Ectodermal cell (in vitro differentiated cells): ENCODE results near the gene NEU1.
"Not testable (repeated sequence)": the region's sequence is repeated elsewhere in the genome, so short reads cannot be mapped to it uniquely, and the experiment has no call there.

ENCODE experiments used
- H3K27ac ChIP-seq: 2 replicates; pipeline ENCODE4 v1.7.0; 2013; ENCODE audit warnings: mild to moderate bottlenecking, low read depth, low read length; ENCODE audit not compliant: insufficient read depth, poor library complexity, severe bottlenecking
- H3K27me3 ChIP-seq: 2 replicates; pipeline ENCODE4 v1.7.0; 2013; ENCODE audit warnings: mild to moderate bottlenecking, low read length; ENCODE audit not compliant: insufficient read depth, control insufficient read depth, poor library complexity, severe bottlenecking
- H3K36me3 ChIP-seq: one replicate; pipeline ENCODE4 v1.7.0; 2013; ENCODE audit warnings: low read length; ENCODE audit not compliant: control insufficient read depth, insufficient read depth
- H3K4me1 ChIP-seq: one replicate; pipeline ENCODE4 v1.7.0; 2013; ENCODE audit warnings: low read length; ENCODE audit not compliant: control insufficient read depth, insufficient read depth
- H3K4me3 ChIP-seq: 2 replicates; pipeline ENCODE4 v1.7.0; 2013; ENCODE audit warnings: low read depth, low read length, control low read depth; ENCODE audit not compliant: insufficient read depth
- H3K9me3 ChIP-seq: 2 replicates; pipeline ENCODE4 v1.7.0; 2013; ENCODE audit warnings: mild to moderate bottlenecking, low read length, moderate library complexity; ENCODE audit not compliant: control insufficient read depth
- WGBS, 2 experiments: methylation state at CpG; one replicate each; pipeline ENCODE4 v1.1.7; 2013; ENCODE audit warnings: missing lambda C conversion rate in 2 of 2; 5-methylcytosine and 5-hydroxymethylcytosine counted together

Gene NEU1

DNA sequence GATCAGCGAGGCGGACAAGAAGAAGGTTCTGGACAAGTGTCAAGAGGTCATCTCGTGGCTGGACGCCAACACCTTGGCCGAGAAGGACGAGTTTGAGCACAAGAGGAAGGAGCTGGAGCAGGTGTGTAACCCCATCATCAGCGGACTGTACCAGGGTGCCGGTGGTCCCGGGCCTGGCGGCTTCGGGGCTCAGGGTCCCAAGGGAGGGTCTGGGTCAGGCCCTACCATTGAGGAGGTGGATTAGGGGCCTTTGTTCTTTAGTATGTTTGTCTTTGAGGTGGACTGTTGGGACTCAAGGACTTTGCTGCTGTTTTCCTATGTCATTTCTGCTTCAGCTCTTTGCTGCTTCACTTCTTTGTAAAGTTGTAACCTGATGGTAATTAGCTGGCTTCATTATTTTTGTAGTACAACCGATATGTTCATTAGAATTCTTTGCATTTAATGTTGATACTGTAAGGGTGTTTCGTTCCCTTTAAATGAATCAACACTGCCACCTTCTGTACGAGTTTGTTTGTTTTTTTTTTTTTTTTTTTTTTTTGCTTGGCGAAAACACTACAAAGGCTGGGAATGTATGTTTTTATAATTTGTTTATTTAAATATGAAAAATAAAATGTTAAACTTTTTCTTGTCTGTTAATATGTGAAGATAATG lies 32.9 kb downstream of the NEU1 start:
- H3K4me1 ChIP-seq, result peaks cover 4% of the 10 kb centered on the region
- 37 to 45% methylated on average over 13 to 15 of the region's 15 CpGs for WGBS, 2 experiments

DNA sequence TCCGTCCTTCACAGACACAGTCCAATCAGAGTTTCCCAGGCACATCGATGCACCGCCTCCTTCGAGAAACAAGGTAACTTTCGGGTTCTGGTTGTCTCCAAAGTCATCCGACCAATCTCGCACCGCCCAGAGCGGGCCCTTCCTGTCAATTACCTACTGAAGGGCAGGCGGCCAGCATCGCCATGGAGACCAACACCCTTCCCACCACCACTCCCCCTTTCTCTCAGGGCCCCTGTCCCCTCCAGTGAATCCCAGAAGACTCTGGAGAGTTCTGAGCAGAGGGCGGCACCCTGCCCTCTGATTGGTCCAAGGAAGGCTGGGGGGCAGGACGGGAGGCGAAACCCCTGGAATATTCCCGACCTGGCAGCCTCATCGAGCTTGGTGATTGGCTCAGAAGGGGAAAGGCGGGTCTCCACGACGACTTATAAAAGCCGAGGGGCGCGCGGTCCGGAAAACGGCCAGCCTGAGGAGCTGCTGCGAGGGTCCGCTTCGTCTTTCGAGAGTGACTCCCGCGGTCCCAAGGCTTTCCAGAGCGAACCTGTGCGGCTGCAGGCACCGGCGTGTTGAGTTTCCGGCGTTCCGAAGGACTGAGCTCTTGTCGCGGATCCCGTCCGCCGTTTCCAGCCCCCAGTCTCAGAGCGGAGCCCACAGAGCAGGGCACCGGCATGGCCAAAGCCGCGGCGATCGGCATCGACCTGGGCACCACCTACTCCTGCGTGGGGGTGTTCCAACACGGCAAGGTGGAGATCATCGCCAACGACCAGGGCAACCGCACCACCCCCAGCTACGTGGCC lies 35.1 kb downstream of the NEU1 start, which contains the start of gene HSPA1B:
HSPA1B (plus strand) TSS at position 453 of the 794 bp plus-strand sequence; CDS start at position 666, 213 bp downstream.
- peaks cover 4% of the 10 kb centered on the region for H3K4me1 ChIP-seq
- H3K4me3 ChIP-seq, result peak within 1 kb of the TSS; percentile 63
- H3K9me3 ChIP-seq, result no peaks in the 10 kb centered on the region
- H3K36me3 ChIP-seq, result no peaks in the 10 kb centered on the region
- H3K27ac ChIP-seq, result peak within 1 kb of the TSS; percentile 45
- no peaks in the 10 kb centered on the region for H3K27me3 ChIP-seq
- 1% methylated on average over 45 to 50 of the region's 56 CpGs for whole genome bisulfite sequencing, 2 experiments

More for the DNA sequence above, 32.9 kb downstream of the NEU1 start:
- H3K9me3 ChIP-seq, result no peaks in the 10 kb centered on the region
- H3K27me3 ChIP-seq, result no peaks in the 10 kb centered on the region
- H3K36me3 ChIP-seq, result no peaks in the 10 kb centered on the region
- H3K4me3 ChIP-seq, result peak overlapping the region; percentile 54
- H3K27ac ChIP-seq, result no peak overlapping the region

DNA sequence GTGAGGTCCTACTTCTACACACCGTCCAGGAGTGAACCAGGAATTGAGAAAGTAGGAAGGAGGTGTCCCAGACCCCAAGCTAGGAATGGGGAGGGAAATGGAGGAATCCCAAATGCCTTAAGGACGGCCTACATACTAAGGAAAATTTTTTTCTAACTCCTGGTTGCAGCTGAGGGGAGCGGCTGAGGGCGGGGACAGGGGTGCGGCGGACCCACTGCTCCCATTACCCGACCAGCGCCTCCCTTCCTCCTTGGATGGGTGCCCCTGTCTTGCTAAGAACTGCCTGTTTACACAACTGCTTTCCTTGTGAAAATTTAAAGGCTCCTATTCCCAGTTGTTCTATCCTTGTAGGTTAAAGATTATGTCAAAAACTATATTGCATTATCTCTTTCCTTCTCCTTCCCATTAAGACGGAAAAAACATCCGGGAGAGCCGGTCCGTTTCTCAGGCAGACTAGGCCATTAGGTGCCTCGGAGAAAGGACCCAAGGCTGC lies 35.8 kb downstream of the NEU1 start:
- Histone ChIP-seq H3K4me3 (peak overlapping the region; percentile 37), H3K27ac (peak overlapping the region; percentile 45), H3K4me1 (peaks cover 4% of the 10 kb centered on the region), H3K36me3 (no peaks in the 10 kb centered on the region), H3K27me3 (no peaks in the 10 kb centered on the region), H3K9me3 (no peaks in the 10 kb centered on the region)
- WGBS, 2 experiments, result 5 to 9% methylated on average over 13 of the region's 13 CpGs

GRCh38 chr6:31825553-31825952 lies 37.1 kb downstream of the NEU1 start:
- Histone ChIP-seq H3K36me3 (no peaks in the 10 kb centered on the region), H3K27ac (no peak overlapping the region), H3K27me3 (no peaks in the 10 kb centered on the region), H3K4me3 (no peak overlapping the region), H3K9me3 (no peaks in the 10 kb centered on the region), H3K4me1 (peaks cover 4% of the 10 kb centered on the region)
- 58 to 69% methylated on average over 2 to 4 of the region's 4 CpGs for WGBS, 2 experiments

DNA sequence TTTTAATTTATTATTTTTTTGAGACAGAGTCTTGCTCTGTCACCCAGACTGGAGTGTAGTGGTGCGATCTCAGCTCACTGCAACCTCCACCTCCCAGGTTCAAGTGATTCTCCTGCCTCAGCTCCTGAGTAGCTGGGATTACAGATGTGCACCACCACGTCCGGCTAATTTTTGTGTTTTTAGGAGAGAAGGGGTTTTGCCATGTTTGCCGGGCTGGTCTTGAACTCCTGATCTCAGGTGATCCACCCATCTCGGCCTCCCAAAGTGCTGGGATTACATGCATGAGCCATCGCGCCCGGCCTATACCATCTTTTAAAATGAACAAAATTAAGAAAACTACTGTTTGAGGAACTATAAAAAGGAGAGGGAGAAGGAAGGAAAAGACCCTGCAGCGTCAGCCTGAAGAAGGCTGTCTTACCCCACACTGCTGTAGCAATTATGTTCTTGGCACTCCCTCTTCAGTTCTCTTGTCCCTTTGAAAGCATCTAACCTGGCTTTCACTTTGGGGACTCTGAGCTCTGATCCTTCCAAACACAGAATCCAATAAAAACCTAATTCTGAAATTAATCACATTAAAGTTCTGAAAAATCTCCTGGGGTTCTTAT lies 38.9 kb downstream of the NEU1 start:
- not testable (repeated sequence) for H3K9me3 ChIP-seq, H3K27me3 ChIP-seq, H3K36me3 ChIP-seq, H3K4me1 ChIP-seq, H3K4me3 ChIP-seq, H3K27ac ChIP-seq
- 90 to 94% methylated on average over 6 to 9 of the region's 9 CpGs for WGBS, 2 experiments

DNA sequence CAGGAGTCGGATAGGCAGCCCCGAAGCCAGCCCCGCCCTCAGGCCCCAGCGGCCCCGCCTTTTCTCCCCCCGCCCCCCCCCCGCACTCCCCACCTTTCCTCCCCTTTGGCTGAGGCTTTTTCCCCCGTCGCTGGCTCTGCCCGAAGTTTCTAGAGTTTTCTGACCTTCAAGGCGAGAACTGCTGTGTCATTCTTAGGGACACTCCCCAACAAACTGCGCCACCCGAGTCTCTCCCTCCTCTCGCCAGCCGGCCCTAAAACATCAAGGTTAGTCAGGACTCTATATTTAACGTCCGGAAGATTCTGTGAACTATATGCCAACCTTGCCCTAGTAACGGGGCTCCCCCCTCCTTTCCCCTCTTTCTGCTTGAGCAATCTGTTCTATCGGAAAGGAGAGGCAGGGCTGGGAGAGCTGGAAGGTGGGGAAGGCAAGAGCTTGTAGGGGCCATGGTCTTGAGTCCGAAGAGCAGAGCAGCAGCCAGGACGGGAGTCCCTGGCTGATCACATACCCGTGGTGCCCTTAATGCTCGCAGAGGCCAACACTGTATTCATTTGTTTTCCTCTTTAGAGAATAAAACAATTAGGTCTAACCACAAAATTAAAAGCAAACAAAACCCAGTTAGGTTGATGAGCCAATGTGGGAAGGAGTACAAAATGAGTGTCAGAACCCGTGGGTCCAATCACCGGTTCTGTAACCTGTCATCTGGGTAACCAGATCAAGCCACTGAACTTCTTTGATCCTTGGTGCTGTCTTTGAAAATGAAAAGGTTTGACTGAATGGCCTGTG lies 40.4 kb downstream of the NEU1 start:
- H3K36me3 ChIP-seq, result no peaks in the 10 kb centered on the region
- H3K9me3 ChIP-seq, result no peaks in the 10 kb centered on the region
- H3K4me3 ChIP-seq, result peak overlapping the region; percentile 44
- H3K27ac ChIP-seq, result peak overlapping the region; percentile 78
- no peaks in the 10 kb centered on the region for H3K27me3 ChIP-seq
- H3K4me1 ChIP-seq, result peaks cover 4% of the 10 kb centered on the region
- 7 to 8% methylated on average over 21 to 23 of the region's 25 CpGs for WGBS, 2 experiments

- Histone ChIP-seq H3K27me3 (no peaks in the 10 kb centered on the region), H3K36me3 (no peaks in the 10 kb centered on the region), H3K27ac (no peak overlapping the region), H3K9me3 (no peaks in the 10 kb centered on the region), H3K4me3 (peak overlapping the region; percentile 44), H3K4me1 (no peaks in the 10 kb centered on the region)
- 11 to 13% methylated on average over 39 of the region's 39 CpGs for WGBS, 2 experiments
Measured at GRCh38 chr6:31821301-31822035, 41.2 kb downstream of the NEU1 start.

DNA sequence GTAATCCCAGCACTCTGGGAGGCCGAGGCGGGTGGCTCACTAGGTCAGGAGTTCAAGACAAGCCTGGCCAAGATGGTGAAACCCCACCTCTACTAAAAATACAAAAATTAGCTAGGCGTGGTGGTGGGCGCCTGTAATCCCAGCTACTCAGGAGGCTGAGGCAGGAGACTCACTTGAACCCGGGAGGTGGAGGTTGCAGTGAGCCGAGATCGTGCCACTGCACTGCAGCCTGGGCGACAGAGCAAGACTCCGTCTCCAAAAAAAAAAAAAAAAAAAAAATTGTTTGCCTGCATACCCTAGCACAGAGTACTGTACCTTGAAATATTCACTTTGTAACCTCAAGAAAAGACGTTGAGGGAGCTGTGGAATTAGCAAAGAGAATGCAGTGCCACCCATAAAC lies 42.2 kb downstream of the NEU1 start:
- H3K4me3 ChIP-seq, H3K9me3 ChIP-seq, H3K36me3 ChIP-seq, H3K4me1 ChIP-seq, H3K27me3 ChIP-seq, H3K27ac ChIP-seq: not testable (repeated sequence)
- WGBS, 2 experiments, result 91 to 94% methylated on average over 10 of the region's 10 CpGs

DNA sequence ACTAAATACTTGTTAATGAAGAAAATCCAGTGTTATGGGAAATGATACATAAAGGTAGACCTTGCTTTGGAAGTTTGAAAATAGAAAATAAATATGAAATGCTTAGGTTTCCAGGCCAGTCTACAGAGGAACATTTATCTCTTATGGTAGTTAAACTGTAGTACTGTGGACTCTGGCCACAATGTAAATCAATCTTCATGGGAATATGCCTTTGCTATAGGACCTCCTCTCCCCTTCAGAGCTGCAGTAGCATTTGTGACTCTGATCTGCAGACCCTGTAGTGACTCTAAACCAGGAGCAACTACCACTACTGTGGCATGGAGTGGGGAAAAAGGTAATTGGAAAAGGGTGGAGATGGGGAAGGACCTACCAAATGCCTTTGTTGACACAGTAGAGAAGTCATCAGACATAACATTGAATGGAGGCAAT lies 42.7 kb downstream of the NEU1 start:
- Histone ChIP-seq H3K4me1 (no peaks in the 10 kb centered on the region), H3K27ac (no peak overlapping the region), H3K27me3 (no peaks in the 10 kb centered on the region), H3K9me3 (no peaks in the 10 kb centered on the region), H3K36me3 (no peaks in the 10 kb centered on the region), H3K4me3 (no peak overlapping the region)
